Measurements from ENCODE around the gene TOMT.

GRCh38 chr11:72088076-72088808 is 17.5 kb upstream of the TOMT start:
- TF ChIP-seq EZH2 (IDR thresholded peaks at IDR 0.05; ENCODE audit: insufficient read depth, poor library complexity, severe bottlenecking), result no peak
- no peak for TF ChIP-seq EZH2phosphoT487 (IDR thresholded peaks at IDR 0.05; ENCODE audit: insufficient read depth, low read depth)

Data from GM23248 (cell line).